Upper lobe of right lung (tissue), 1 donor: ENCODE measurements around the gene MIPOL1. TPM values are rescaled to one million over a fixed set of nuclear protein-coding genes. Genes with fewer than 3 reads are reported as not detected.
"Not testable (repeated sequence)": the region's sequence is repeated elsewhere in the genome, so short reads cannot be mapped to it uniquely, and the experiment has no call there.

Experiments used
- ATAC-seq: fragments of 200-7000 bp; cut with Tn5 transposase; one replicate; pipeline ENCODE4 v1.9.1; 2020; ENCODE audit warnings: mild to moderate bottlenecking, moderate library complexity
- DNase-seq: peaks from one replicate; pipeline ENCODE4 v3.0.0-alpha.2; 2020
- H3K27ac ChIP-seq: fragments of 200-600 bp; one replicate; pipeline ENCODE4 v1.8.0; 2022
- H3K27me3 ChIP-seq: fragments of 200-600 bp; one replicate; pipeline ENCODE4 v1.8.0; 2022; ENCODE audit warnings: mild to moderate bottlenecking
- H3K36me3 ChIP-seq: fragments of 200-600 bp; one replicate; pipeline ENCODE4 v1.8.0; 2022
- H3K4me1 ChIP-seq: fragments of 200-600 bp; one replicate; pipeline ENCODE4 v1.8.0; 2022
- H3K4me3 ChIP-seq: fragments of 200-600 bp; one replicate; pipeline ENCODE4 v1.8.0; 2022; ENCODE audit warnings: mild to moderate bottlenecking
- H3K9me3 ChIP-seq: fragments of 200-600 bp; one replicate; pipeline ENCODE4 v1.8.0; 2022
- intact Hi-C: fragments of 100-400 bp; cut with DNase I; formaldehyde crosslinking; loops from one replicate; pipeline ENCODE4 v1.11.0; 2022
- total RNA-seq: library from RNA; stranded (reverse); fragmentation: NEBNext Ultra II Directional; extraction: Animal tissue kit (Norgen Biotek cat#: 25700); gene quantifications from one replicate; pipeline ENCODE4 v1.2.1, GENCODE V29; 2021
- TF ChIP-seq, protein P1 (sequence below): fragments of 200-600 bp; IDR thresholded peaks from one replicate; pipeline ENCODE4 v1.8.0; 2022; ENCODE audit warnings: antibody characterized with exemption
- donor health status: DM: no; HTN: yes; CAD: no; lungs with severe emphysema.

The MIPOL1 gene
- total RNA-seq, 1 donor from 2014 or later = 10.0 TPM

DNA sequence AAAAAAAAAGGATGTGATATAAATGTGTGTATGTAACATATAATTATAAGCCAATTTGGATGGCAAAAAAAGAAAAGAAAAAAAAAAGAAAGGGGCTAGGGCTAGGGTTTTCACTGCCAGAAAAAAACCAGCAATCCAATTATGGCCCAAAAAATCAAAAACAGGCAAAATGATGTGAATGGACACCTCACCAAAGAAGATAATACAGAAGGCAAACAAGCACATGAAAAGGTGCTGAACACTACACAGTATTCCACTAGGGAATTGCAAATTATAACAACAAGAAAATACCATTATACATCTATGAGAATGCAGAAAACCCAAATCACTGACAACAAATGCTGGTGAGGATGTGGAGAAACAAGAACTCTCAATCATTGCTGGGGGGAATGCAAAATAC is 12.1 kb upstream of the MIPOL1 start:
- Histone ChIP-seq H3K27ac (no peak overlapping the region), H3K4me1 (no peaks in the 10 kb centered on the region), H3K4me3 (no peak overlapping the region), H3K27me3 (no peaks in the 10 kb centered on the region), H3K9me3 (no peaks in the 10 kb centered on the region), H3K36me3 (no peaks in the 10 kb centered on the region)
- TF ChIP-seq, protein P1, sequence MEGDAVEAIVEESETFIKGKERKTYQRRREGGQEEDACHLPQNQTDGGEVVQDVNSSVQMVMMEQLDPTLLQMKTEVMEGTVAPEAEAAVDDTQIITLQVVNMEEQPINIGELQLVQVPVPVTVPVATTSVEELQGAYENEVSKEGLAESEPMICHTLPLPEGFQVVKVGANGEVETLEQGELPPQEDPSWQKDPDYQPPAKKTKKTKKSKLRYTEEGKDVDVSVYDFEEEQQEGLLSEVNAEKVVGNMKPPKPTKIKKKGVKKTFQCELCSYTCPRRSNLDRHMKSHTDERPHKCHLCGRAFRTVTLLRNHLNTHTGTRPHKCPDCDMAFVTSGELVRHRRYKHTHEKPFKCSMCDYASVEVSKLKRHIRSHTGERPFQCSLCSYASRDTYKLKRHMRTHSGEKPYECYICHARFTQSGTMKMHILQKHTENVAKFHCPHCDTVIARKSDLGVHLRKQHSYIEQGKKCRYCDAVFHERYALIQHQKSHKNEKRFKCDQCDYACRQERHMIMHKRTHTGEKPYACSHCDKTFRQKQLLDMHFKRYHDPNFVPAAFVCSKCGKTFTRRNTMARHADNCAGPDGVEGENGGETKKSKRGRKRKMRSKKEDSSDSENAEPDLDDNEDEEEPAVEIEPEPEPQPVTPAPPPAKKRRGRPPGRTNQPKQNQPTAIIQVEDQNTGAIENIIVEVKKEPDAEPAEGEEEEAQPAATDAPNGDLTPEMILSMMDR = no peak
- no peak for DNase-seq
- intact Hi-C loops = no loop called here
- ATAC-seq = no peak

GRCh38 chr14:37186865-37187264 is 10.9 kb upstream of the MIPOL1 start:
- no peak for ATAC-seq
- TF ChIP-seq, protein P1 = no peak
- Histone ChIP-seq H3K4me3 (no peak overlapping the region), H3K4me1 (no peaks in the 10 kb centered on the region), H3K27ac (no peak overlapping the region), H3K36me3 (no peaks in the 10 kb centered on the region), H3K9me3 (no peaks in the 10 kb centered on the region), H3K27me3 (no peaks in the 10 kb centered on the region)
- no peak for DNase-seq
- intact Hi-C loops = no loop called here

- DNase-seq = no peak
- intact Hi-C loops = no loop called here
- no peak overlapping the region for H3K4me3 ChIP-seq
- no peaks in the 10 kb centered on the region for H3K9me3 ChIP-seq
- H3K36me3 ChIP-seq = no peaks in the 10 kb centered on the region
- no peak overlapping the region for H3K27ac ChIP-seq
- no peak for ATAC-seq
- H3K27me3 ChIP-seq = no peaks in the 10 kb centered on the region
- TF ChIP-seq, protein P1 = no peak
- H3K4me1 ChIP-seq = no peaks in the 10 kb centered on the region
These were observed 10.4 kb upstream of the MIPOL1 start for GRCh38 chr14:37187294-37187693.

DNA sequence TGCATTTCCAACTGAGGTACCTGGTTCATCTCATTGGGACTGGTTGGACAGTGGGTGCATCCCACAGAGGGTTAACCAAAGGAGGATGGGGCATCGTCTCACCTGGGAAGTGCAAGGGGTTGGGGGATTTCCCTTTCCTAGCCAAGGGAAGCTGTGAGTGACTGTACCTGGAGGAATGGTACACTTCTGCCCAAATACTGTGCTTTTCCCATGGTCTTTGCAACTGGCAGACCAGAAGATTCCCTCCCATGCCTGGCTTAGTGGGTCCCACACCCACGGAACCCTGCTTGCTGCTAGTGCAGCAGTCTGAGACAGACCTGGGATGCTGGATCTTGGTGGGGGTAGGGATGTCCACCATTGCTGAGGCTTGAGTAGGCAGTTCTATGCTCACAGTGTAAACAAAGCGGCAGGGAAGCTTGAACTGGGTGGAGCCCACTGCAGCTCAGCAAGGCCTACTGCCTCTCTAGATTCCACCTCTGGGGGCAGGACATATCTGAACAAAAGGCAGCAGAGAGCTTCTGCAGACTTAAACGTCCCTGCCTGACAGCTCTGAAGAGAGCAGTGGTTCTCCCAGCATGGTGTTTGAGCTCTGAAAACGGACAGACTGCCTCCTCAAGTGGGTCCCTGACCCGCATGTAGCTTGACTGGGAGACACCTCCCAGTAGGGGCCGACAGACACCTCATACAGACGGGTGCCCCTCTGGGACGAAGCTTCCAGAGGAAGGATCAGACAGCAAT is 9.7 kb upstream of the MIPOL1 start:
- ATAC-seq, H3K4me1 ChIP-seq, intact Hi-C loops, H3K27ac ChIP-seq, H3K4me3 ChIP-seq, H3K27me3 ChIP-seq, DNase-seq, H3K9me3 ChIP-seq, H3K36me3 ChIP-seq: not testable (repeated sequence)

DNA sequence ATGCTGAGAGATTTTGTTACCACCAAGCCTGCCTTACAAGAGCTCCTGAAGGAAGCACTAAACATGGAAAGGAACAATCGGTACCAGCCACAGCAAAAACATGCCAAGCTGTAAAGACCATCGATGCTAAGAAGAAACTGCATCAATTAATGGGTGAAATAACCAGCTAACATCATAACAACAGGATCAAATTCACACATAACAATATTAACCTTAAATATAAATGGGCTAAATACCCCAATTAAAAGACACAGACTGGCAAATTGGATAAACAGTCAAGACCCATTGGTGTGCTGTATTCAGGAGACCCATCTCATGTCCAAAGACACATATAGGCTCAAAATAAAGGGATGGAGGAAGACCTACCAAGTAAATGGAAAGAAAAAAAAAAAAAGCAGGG is 8.0 kb upstream of the MIPOL1 start:
- H3K27me3 ChIP-seq, H3K4me1 ChIP-seq, H3K27ac ChIP-seq, DNase-seq, intact Hi-C loops, H3K4me3 ChIP-seq, H3K9me3 ChIP-seq, H3K36me3 ChIP-seq, ATAC-seq: not testable (repeated sequence)

GRCh38 chr14:37194698-37195097 is 3.0 kb upstream of the MIPOL1 start:
- Histone ChIP-seq H3K27ac (no peak overlapping the region), H3K9me3 (no peaks in the 10 kb centered on the region), H3K27me3 (no peaks in the 10 kb centered on the region), H3K4me3 (no peak overlapping the region), H3K4me1 (no peaks in the 10 kb centered on the region), H3K36me3 (no peaks in the 10 kb centered on the region)
- ATAC-seq (no peak), DNase-seq (no peak)
- intact Hi-C loops = no loop called here
- TF ChIP-seq, protein P1 = no peak

DNA sequence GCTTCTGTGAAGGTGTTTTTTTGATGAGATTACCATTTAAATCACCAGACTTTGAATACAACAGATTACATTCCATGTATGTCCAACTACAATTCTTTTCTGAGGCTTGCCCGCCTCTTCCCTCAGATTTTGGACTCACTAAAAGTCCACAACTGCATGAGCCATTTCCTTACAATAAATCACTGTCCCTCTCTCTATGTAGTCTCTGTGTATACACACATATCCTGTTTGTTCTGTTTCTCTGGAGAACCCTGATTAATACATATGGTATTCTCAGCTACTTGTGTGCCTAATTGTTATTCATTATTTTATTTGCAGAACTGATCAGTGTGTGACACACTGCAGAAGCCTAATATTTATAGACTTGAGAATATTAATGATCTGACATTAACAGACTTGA is 2.4 kb upstream of the MIPOL1 start:
- H3K9me3 ChIP-seq = no peaks in the 10 kb centered on the region
- TF ChIP-seq, protein P1 = no peak
- H3K4me1 ChIP-seq = no peaks in the 10 kb centered on the region
- ATAC-seq = no peak
- H3K27me3 ChIP-seq = no peaks in the 10 kb centered on the region
- DNase-seq = no peak
- no peak overlapping the region for H3K4me3 ChIP-seq
- no peak overlapping the region for H3K27ac ChIP-seq
- H3K36me3 ChIP-seq = no peaks in the 10 kb centered on the region
- intact Hi-C loops = no loop called here
